ENCODE measurements around the gene SESN2. TPM values are rescaled to one million over a fixed set of nuclear protein-coding genes. Genes with fewer than 3 reads are reported as not detected.
A peak's percentile ranks its signal among the peaks of the same experiment; 100 is the strongest.

The SESN2 gene
- total RNA-seq, 1 donor from 2014 or later, result 15.6 TPM

DNA sequence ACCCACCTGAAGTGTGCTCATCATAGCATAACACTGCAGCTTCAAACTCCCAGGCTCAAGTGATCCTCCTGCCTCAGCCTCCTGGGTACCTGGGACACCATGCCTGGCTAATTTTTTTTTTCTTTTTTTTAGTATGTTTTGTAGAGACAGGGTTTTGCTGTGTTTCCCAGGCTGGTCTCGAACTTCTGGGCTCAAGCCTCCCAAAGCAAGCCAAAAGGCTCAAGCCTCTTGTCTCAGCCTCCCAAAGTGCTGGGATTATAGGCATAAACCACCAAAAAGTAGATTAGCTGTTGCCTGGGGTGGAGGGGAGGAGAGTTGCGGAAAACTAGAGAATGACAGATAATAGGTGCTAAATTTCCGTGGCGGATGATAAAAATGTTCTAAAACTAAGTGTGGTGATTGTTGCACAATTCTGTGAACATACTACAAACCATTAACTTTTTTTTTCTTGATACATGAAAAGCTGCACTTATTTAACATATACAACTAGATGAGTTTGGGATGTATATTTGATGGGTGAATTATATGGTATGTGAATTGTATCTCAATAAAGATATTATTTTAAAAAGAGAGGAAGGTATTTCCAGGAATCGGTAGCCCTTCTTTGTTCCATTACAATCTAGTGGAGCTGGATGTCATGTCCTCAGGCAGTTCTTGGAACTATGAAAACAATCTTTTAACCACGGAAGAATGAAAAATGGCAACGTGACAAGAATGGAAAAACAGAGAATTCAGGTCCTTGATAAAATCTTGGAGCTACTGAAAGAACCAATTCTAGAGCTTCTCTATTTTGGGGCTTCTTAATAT is 42.3 kb downstream of the SESN2 start:
- intact Hi-C loops (cut with DNase I), result no loop called here
- H3K27ac ChIP-seq, result no peak overlapping the region
- no peak for ATAC-seq
- peaks cover 4% of the 10 kb centered on the region for H3K4me1 ChIP-seq
- TF ChIP-seq CTCF (IDR thresholded peaks at IDR 0.05), result no peak
- no peaks in the 10 kb centered on the region for H3K36me3 ChIP-seq
- no peak for DNase-seq
- no peaks in the 10 kb centered on the region for H3K9me3 ChIP-seq
- no peaks in the 10 kb centered on the region for H3K27me3 ChIP-seq
- no peak overlapping the region for H3K4me3 ChIP-seq

DNA sequence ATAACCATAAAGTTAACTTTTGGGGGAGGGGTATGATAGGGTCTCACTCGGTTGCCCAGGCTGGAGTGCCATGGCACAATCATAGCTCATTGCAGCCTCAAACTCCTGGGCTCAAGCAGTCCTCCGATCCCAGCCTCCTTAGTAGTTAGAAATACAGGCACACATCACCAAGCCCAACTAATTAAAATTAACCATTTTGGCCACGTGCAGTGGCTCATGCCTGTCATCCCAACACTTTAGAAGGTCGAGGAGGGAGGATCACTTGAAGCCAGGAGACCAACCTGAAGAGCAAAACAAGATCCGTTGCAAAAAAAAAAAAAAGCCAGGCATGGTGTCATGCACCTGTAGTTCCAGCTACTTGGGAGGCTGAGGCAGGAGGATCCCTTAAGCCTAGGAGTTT is 42.9 kb downstream of the SESN2 start:
- H3K4me3 ChIP-seq, result no peak overlapping the region
- no peak for DNase-seq
- peaks cover 4% of the 10 kb centered on the region for H3K4me1 ChIP-seq
- H3K27ac ChIP-seq, result no peak overlapping the region
- intact Hi-C loops (cut with DNase I), result no loop called here
- no peak for ATAC-seq
- no peak for TF ChIP-seq CTCF (IDR thresholded peaks at IDR 0.05)
- no peaks in the 10 kb centered on the region for H3K27me3 ChIP-seq
- no peaks in the 10 kb centered on the region for H3K36me3 ChIP-seq
- H3K9me3 ChIP-seq, result no peaks in the 10 kb centered on the region

DNA sequence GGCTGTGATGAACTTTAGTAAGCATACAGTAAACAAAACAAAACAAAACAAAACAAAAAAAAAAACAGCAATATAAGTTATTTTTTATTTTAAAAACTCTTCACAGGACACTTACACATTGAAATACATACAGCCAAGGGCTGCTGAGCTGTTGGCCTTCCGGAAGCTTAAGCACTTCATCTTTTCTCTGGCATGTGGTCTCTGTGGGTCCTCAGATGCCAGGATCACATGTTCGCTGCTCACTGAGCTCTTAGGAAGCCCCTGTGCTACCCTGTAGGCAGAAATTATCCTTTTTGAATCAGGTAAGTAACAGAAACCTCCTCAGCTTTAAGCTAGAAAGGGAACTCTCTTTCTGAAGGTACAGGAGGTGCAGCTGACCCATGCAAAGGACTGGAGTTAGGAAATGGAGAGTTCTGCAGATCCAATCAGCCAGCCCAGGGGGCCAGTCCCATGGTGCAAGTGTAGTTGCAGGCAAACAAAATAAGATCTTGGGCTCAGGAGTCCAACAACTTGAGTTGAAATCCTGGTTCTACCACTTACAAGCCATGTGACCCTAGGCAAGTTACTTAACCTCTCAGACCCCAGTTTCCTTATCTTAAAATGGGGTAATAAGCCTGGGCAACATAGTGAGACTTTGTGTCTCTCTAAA is 47.1 kb downstream of the SESN2 start:
- ATAC-seq, result peak; percentile 52
- intact Hi-C loops (cut with DNase I), result no loop called here
- Histone ChIP-seq H3K9me3 (no peaks in the 10 kb centered on the region), H3K4me3 (no peak overlapping the region), H3K36me3 (no peaks in the 10 kb centered on the region), H3K27me3 (no peaks in the 10 kb centered on the region), H3K4me1 (peaks cover 4% of the 10 kb centered on the region), H3K27ac (no peak overlapping the region)
- TF ChIP-seq CTCF (IDR thresholded peaks at IDR 0.05), result no peak
- DNase-seq, result no peak

DNA sequence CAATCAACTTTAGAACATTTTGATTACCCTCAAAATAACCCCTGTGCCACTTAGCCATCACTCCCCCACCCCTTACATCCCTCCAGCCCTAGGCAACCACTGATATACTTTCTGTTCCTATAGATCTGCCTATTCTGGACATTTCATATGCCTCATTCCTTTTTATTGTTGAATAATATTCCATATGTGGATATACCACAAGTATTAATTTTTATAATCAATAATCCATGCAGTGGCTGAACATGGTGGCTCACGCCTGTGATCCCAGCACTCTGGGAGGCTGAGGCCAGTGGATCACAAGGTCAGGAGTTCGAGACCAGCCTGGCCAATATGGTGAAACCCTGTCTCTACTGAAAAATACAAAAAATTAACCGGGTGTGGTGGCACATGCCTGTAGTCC is 49.4 kb downstream of the SESN2 start:
- no peaks in the 10 kb centered on the region for H3K9me3 ChIP-seq
- no peaks in the 10 kb centered on the region for H3K36me3 ChIP-seq
- intact Hi-C loops (cut with DNase I), result no loop called here
- no peak overlapping the region for H3K4me3 ChIP-seq
- ATAC-seq (no peak), DNase-seq (no peak)
- no peaks in the 10 kb centered on the region for H3K27me3 ChIP-seq
- TF ChIP-seq CTCF (IDR thresholded peaks at IDR 0.05), result no peak
- peaks cover 4% of the 10 kb centered on the region for H3K4me1 ChIP-seq
- H3K27ac ChIP-seq, result no peak overlapping the region

DNA sequence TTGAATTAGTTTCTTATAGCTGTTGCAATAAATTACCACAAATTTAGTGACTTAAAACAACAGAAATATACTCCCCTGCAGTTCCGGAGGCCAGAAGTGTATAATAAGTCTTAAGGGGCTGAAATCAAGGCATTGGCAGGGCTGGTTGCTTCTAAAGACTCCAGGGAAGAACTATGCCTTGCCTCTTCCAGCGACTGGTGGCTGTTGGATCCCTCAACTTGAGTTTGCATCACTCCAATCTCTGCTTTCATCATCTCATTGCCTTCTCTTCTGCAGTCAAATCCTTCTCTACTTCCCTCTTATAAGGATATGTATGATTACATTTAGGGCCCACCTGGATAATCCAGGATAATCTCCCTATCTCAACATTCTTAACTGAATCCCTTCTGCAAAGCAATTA is 50.4 kb downstream of the SESN2 start:
- DNase-seq (no peak), ATAC-seq (no peak)
- Histone ChIP-seq H3K4me3 (no peak overlapping the region), H3K27me3 (no peaks in the 10 kb centered on the region), H3K4me1 (peaks cover 4% of the 10 kb centered on the region), H3K9me3 (no peaks in the 10 kb centered on the region), H3K36me3 (no peaks in the 10 kb centered on the region), H3K27ac (no peak overlapping the region)
- intact Hi-C loops (cut with DNase I), result no loop called here
- no peak for TF ChIP-seq CTCF (IDR thresholded peaks at IDR 0.05)

Data from upper lobe of right lung (tissue), 1 donor.